ENCODE measurements around the gene RAI1. TPM values are rescaled to one million over a fixed set of nuclear protein-coding genes. Genes with fewer than 3 reads are reported as not detected.

Gene RAI1
- total RNA-seq, 2 experiments from 2014 or later = 10.5 to 11.0 TPM

DNA sequence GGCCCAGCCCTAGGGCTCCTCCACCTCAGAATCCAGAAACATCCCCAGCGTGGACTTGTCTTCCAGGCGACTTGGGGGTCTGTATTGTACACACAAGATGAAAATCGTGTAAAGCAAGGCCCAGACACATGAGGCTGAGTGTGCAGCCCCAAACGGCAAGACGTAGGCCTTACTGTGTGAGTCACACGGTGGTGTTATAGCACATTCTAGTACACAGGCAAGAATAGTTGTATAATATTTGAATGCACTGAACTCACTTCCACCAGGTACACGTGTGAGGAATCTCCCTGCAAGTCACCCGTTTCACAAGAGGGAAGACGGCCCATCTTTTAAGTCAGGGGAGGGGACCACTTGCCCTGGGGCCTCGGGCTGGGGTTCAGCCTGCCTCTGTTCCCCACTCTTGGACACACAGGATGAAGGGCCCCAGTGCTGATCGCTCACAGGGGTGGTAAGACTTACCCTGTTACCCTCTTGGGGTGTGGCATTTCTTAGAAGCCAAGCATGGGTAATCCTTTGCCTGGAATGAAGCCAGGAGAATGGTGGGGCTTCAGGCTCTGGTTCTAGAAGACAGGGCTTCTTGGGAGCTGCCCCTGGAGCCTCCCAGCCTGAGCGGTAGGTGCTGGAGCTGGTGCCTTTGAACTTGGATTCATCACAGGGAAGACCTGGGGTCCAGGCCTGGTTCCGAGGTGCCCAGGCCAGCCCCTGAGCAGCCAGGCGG is 84.3 kb downstream of the RAI1 start:
- no peaks in the 10 kb centered on the region for H3K4me1 Mint-ChIP-seq (ENCODE audit: low read depth)
- DNase-seq = no peak
- H3K27ac Mint-ChIP-seq = no peak overlapping the region
- no peaks in the 10 kb centered on the region for H3K36me3 Mint-ChIP-seq
- CTCF ChIA-PET = no interaction called here
- intact Hi-C loops (cut with micrococcal nuclease) = no loop called here
- POLR2A ChIA-PET = no interaction called here
- no peaks in the 10 kb centered on the region for H3K9me3 Mint-ChIP-seq
- H3K4me3 Mint-ChIP-seq = no peak overlapping the region
- H3K27me3 Mint-ChIP-seq = no peaks in the 10 kb centered on the region

DNA sequence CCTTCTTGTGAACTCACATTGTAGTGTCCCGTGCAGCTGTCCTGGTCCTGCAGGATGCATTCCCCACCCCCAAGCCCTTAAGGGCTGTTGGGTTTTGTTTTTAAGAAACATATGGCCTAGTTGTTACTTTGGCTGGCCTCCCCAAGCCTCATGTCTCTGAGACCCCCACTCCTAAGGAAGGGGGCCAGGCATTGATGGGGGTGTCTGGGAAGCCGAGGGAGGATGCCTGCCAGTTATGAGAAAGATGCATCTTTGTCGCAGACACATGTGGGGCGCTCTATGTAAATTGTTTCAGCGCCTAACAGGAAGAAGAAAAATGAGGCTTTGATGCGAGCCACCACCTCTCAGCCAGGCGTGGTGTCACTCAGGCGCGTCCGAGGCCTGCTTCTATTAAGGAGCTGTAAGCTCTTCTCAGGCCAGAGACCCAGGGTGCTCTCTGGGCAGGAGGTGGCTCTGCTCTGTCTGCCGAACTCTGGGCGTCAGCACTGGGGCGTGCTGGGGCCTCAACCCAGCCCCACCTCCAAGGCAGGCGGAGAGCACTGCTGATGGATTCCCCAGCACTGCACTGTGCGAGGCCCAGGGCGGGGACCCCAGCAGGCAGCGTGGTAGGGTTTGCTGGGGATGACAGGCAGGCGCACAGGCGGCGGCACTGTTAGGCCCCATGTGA is 85.0 kb downstream of the RAI1 start:
- no peaks in the 10 kb centered on the region for H3K4me1 Mint-ChIP-seq (ENCODE audit: low read depth)
- H3K27me3 Mint-ChIP-seq = no peaks in the 10 kb centered on the region
- ChIA-PET CTCF (no interaction called here), POLR2A (no interaction called here)
- intact Hi-C loops (cut with micrococcal nuclease) = no loop called here
- no peak for DNase-seq
- no peak overlapping the region for H3K4me3 Mint-ChIP-seq
- H3K9me3 Mint-ChIP-seq = no peaks in the 10 kb centered on the region
- no peak overlapping the region for H3K27ac Mint-ChIP-seq
- H3K36me3 Mint-ChIP-seq = no peaks in the 10 kb centered on the region

DNA sequence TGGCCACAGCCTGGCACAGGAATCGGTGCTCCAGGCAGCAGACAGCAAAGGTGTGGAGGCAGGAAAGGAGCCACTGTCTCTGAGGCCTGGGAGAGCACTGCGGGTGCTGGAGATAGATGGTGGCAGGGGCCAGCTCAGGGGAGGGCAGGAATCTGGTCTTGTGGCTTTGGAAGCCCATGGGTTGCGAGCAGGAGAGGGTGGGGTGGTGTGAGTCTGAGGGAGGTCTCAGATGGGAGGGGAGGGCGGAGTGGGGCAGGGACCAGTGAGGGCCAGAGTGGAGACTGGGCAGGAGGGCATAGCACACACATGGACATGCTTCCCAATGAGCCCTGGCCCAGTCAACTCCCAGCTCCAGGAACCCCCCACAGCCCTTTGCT is 85.5 kb downstream of the RAI1 start:
- no peak overlapping the region for H3K4me3 Mint-ChIP-seq
- CTCF ChIA-PET = no interaction called here
- no peak overlapping the region for H3K27ac Mint-ChIP-seq
- H3K27me3 Mint-ChIP-seq = no peaks in the 10 kb centered on the region
- H3K9me3 Mint-ChIP-seq = no peaks in the 10 kb centered on the region
- H3K36me3 Mint-ChIP-seq = no peaks in the 10 kb centered on the region
- intact Hi-C loops (cut with micrococcal nuclease) = no loop called here
- POLR2A ChIA-PET = no interaction called here
- no peaks in the 10 kb centered on the region for H3K4me1 Mint-ChIP-seq (ENCODE audit: low read depth)
- no peak for DNase-seq

DNA sequence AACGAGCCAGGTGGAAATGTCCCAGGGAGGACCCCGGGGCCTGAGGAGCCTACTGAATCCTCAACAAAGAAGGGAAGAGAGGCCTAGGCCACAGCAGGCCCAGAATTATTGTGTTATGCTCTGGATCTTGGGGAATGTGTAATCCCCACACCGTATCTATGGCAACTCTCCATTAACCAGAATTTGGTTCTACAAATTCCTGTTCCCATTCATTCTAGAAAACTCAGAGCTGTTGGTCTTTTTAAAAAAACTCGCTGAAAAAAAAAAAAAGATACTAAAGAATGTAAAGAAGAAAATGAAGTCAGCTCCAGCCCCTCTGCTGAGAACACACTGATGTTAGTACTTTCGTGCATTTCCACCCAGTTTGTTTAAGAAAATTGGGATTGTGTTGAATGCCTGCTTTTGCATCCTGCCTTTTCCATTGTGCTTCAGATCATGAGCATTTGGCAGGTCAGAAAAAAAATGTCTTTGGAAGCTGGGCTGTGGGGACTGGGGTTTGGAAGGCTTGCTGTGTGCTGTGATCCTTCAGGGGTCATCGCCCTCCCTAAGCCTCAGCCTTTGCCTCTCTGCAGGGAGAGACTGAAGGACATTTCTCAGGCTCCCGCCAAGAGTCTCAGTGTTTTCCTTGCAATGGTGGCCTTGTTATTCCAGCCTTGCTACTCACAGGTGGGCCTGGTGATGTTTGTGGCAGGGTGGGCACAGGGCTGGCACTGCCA is 86.1 kb downstream of the RAI1 start:
- Mint-ChIP-seq H3K4me1 (ENCODE audit: low read depth) (no peaks in the 10 kb centered on the region), H3K27me3 (no peaks in the 10 kb centered on the region), H3K4me3 (no peak overlapping the region), H3K36me3 (no peaks in the 10 kb centered on the region), H3K27ac (no peak overlapping the region), H3K9me3 (no peaks in the 10 kb centered on the region)
- ChIA-PET CTCF (interaction anchor here (0.7 kb wide), 1 partner anchor 99 kb away, joined by 4 read pairs; no protein-coding TSS in a partner anchor), POLR2A (interaction anchor here (1.2 kb wide), 1 partner anchor 41 kb away, joined by 3 read pairs; no protein-coding TSS in a partner anchor)
- DNase-seq = no peak
- intact Hi-C loops (cut with micrococcal nuclease) = no loop called here

DNA sequence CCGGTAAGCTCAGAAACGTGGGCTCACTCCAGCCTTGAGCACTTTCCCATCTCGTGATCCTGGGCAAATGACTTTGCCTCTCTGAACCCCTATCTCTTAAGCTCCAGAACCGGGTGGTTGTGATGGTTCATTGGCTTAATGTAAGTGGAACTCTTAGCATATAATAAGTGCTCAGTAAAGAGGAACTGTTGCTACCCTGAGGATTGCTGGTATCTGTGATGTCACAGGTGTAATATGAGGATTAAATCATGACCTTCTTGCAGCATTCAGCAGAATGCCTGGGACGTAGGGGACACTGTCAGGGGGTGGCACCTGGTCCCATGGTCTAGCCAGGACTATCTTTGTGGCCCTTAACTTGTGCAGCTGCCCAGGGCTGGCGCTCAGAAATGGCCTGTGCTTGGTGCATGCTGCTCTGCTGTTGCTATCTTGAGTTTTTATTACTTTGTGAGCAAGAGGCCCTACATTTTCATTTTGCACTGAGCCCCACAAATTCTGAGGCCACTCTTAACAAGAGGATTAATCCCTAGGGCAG is 86.7 kb downstream of the RAI1 start:
- Mint-ChIP-seq H3K27me3 (no peaks in the 10 kb centered on the region), H3K4me3 (no peak overlapping the region), H3K27ac (no peak overlapping the region), H3K4me1 (ENCODE audit: low read depth) (no peaks in the 10 kb centered on the region), H3K9me3 (no peaks in the 10 kb centered on the region), H3K36me3 (no peaks in the 10 kb centered on the region)
- DNase-seq = no peak
- intact Hi-C loops (cut with micrococcal nuclease) = no loop called here
- POLR2A ChIA-PET = interaction anchor here (1.2 kb wide), 1 partner anchor 40 kb away, joined by 3 read pairs; no protein-coding TSS in a partner anchor
- CTCF ChIA-PET = interaction anchor here (0.7 kb wide), 1 partner anchor 99 kb away, joined by 4 read pairs; no protein-coding TSS in a partner anchor

DNA sequence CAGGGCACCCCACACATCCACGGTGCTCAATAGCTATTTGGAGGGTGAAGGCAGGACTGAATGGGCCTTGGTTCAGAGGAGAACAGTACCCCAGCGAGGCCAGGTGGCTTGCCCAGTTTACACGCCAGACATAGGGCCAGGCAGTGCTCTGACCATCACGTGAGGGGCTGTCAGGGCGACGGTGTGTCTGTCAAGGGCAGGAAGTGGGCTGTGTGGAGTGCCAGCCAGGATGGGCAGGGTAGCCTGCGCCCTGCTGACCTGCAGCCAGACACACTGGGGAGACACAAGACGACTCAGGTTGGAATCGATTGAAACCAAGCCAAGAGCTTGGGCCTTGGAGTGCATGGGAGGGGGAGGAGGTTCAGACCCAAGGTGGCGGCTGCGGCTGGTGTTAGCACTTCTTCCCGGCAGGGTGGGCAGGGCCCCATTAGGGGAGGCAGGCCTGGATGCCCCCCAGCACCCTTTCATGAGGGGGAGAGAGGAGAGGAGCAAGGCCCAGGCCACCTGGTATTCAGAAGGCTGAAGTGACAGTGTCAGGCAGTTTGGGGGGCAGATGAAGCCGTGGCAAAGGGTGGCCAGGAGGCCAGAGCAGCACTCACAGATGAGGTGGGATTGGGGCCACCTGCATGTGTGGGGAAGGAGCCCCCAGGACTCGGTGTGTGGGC is 87.3 kb downstream of the RAI1 start:
- ChIA-PET CTCF (no interaction called here), POLR2A (no interaction called here)
- no peaks in the 10 kb centered on the region for H3K9me3 Mint-ChIP-seq
- no peaks in the 10 kb centered on the region for H3K36me3 Mint-ChIP-seq
- DNase-seq = no peak
- no peak overlapping the region for H3K4me3 Mint-ChIP-seq
- no peak overlapping the region for H3K27ac Mint-ChIP-seq
- H3K4me1 Mint-ChIP-seq (ENCODE audit: low read depth) = peaks cover 2% of the 10 kb centered on the region
- intact Hi-C loops (cut with micrococcal nuclease) = no loop called here
- no peaks in the 10 kb centered on the region for H3K27me3 Mint-ChIP-seq

DNA sequence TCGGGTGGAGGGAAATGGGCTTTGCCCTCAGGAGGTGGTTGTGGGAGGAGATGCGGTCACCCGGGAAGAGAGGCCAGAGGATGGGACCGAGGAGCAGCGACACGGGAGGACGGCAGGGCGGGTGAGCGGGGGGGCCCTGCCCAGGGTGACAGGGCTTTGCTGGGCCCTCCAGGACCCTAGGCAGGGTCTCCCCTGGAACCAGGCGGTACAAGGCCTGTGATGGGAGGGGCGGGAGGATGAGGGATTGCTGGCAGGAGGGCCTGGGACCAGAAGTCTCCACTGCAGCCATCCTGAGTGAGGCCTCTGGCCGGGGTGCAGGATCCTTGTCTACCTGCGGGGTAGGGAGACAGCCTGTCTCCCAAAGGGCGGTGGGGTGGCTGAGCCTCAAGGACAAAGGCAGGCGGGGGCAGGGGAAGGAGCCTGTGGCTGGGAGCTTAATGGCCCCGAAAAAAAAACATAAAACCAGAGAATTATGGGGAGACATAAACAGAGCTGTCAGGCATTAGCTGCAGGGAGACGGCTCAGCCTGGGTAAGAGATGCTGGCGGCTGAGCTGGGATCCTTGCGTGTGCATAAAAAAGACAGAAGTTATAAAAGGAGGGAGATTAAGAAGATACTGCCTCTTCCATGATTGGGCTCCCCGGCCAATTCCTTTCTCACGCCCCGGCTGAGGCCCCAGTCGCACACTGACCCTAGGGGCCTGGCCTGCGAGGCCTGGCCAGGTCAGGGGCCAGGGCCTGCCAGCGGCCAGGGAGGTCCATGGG is 88.8 kb downstream of the RAI1 start:
- Mint-ChIP-seq H3K4me1 (ENCODE audit: low read depth) (peaks cover 5% of the 10 kb centered on the region), H3K9me3 (no peaks in the 10 kb centered on the region), H3K27me3 (no peaks in the 10 kb centered on the region), H3K27ac (no peak overlapping the region), H3K36me3 (no peaks in the 10 kb centered on the region), H3K4me3 (no peak overlapping the region)
- DNase-seq = no peak
- intact Hi-C loops (cut with micrococcal nuclease) = no loop called here
- ChIA-PET CTCF (no interaction called here), POLR2A (no interaction called here)

DNA sequence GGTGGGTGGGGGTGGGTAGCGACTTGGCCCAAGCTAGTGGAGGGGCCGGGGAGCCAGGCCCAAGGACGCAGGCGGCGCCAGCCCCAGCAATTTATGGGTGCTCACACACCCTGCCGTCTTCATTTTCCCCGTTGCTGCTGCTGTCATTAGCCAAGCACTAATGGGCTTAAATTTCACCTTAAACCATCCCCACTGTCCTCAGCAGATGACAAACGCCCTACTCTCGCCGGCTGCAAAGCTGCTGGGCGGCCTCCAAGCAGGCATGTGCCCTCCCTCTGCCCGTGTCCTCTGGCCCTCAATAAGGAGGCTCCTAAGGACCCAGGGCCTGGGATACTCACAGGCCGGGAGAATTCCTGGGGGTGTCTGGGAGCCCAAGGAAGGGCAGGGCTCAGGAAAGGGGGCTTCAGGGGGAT is 89.4 kb downstream of the RAI1 start:
- POLR2A ChIA-PET = no interaction called here
- intact Hi-C loops (cut with micrococcal nuclease) = no loop called here
- Mint-ChIP-seq H3K9me3 (no peaks in the 10 kb centered on the region), H3K27me3 (no peaks in the 10 kb centered on the region), H3K4me3 (no peak overlapping the region), H3K4me1 (ENCODE audit: low read depth) (peaks cover 5% of the 10 kb centered on the region), H3K36me3 (no peaks in the 10 kb centered on the region), H3K27ac (no peak overlapping the region)
- CTCF ChIA-PET = no interaction called here
- no peak for DNase-seq

DNA sequence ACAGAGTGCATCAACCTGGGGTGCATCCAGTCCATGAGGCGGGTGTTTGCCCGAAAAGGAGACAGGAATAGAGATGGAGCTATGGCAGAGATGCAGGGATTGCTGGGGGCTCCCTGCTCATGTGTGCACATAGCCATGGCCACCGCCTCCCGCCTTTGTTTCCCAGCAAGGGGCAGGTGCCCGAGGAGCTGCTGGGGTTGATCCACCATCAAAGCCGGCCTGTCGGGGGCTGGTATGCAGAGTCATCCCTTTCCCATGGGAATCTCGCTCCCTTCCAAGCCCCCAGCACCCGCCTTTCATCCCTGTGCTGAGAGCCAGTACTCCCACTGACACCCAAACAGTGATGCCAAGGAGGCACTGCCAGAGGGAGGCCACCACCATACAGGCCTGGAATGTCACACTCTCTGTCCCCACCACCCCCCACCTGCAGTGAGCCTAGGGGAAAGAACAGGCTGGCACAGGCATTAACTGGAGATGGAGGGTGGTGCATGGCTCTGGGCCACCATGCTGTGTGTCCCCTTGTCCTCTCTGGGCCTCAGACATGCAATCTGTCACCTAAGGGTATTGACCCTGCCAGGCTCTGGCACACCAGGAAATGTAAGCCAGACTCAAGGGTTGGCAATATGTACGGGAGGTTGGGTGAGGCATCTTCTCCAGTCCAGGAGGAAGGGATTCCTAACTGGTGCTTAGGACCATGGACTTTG is 90.4 kb downstream of the RAI1 start:
- no peaks in the 10 kb centered on the region for H3K27me3 Mint-ChIP-seq
- peaks cover 5% of the 10 kb centered on the region for H3K4me1 Mint-ChIP-seq (ENCODE audit: low read depth)
- H3K36me3 Mint-ChIP-seq = no peaks in the 10 kb centered on the region
- H3K9me3 Mint-ChIP-seq = no peaks in the 10 kb centered on the region
- intact Hi-C loops (cut with micrococcal nuclease) = no loop called here
- POLR2A ChIA-PET = no interaction called here
- H3K27ac Mint-ChIP-seq = no peak overlapping the region
- no peak overlapping the region for H3K4me3 Mint-ChIP-seq
- DNase-seq = no peak
- CTCF ChIA-PET = no interaction called here

DNA sequence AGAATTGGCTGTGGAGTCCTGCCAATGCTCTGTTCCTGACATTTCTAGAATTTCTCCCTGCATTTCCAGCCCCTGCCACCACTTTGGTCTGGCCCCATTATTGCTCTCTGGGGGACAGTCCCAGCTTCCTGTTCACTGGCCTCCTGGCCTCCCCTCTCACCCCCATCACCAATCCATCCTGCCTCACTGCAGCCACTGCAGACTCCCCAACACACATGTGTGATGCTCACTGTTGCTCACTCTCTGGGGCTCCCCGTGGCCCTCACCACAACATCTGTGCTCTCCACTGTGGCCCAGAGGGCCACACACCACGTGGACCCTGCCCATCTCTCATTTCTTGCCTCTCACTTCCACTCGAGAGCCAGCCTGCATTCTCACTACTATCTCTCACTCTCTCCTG is 91.0 kb downstream of the RAI1 start:
- Mint-ChIP-seq H3K27me3 (no peaks in the 10 kb centered on the region), H3K4me3 (no peak overlapping the region), H3K9me3 (no peaks in the 10 kb centered on the region), H3K4me1 (ENCODE audit: low read depth) (peaks cover 5% of the 10 kb centered on the region), H3K27ac (no peak overlapping the region), H3K36me3 (no peaks in the 10 kb centered on the region)
- CTCF ChIA-PET = no interaction called here
- DNase-seq = no peak
- POLR2A ChIA-PET = no interaction called here
- intact Hi-C loops (cut with micrococcal nuclease) = no loop called here

Data from activated CD4-positive, alpha-beta memory T cell treated with anti-CD3 and anti-CD28 coated beads for 36 hours (primary cell).